ENCODE measurements around the gene PRRT3.

PRRT3 gene

DNA sequence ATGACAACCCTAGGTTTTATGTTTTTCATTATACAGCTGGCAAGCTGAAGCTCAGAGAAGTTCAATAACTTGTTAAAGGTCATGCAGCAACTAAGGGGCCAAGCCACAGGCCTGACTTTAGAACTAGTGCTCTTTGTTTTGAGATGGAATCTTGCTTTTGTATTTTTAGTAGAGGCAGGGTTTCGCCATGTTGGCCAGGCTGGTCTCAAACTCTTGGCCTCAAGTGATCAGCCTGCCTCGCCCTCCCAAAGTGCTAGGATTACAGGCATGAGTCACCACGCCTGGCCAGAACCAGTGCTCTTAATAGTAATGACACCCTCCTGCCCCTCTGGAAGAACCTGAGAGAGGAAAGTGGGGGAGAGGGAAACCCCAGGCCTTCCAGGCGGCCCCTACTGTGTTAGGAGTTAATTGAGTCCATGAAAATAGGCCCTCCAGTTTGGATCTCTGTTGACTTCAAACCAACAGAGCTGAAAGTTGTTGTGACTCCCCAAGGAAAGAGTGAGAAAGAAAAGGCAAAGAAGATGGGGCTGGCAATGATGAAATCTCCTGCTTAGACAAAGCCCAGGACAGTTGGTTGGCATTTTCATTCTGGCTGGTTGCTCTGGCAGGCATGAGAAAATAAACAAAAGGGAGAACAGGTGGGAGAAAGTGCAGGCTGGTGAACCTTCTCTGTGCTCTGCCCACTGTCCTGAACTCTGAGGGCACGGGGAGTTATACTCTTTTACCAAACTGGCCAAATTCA lies 3.6 kb upstream of the PRRT3 start:
- no peak for FAIRE-seq
- DNase-seq (ENCODE audit: insufficient read length, low spot score): no peak
- TF ChIP-seq, protein P1, sequence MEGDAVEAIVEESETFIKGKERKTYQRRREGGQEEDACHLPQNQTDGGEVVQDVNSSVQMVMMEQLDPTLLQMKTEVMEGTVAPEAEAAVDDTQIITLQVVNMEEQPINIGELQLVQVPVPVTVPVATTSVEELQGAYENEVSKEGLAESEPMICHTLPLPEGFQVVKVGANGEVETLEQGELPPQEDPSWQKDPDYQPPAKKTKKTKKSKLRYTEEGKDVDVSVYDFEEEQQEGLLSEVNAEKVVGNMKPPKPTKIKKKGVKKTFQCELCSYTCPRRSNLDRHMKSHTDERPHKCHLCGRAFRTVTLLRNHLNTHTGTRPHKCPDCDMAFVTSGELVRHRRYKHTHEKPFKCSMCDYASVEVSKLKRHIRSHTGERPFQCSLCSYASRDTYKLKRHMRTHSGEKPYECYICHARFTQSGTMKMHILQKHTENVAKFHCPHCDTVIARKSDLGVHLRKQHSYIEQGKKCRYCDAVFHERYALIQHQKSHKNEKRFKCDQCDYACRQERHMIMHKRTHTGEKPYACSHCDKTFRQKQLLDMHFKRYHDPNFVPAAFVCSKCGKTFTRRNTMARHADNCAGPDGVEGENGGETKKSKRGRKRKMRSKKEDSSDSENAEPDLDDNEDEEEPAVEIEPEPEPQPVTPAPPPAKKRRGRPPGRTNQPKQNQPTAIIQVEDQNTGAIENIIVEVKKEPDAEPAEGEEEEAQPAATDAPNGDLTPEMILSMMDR (IDR thresholded peaks at IDR 0.05; ENCODE audit: insufficient read depth, missing control alignments): no peak

DNA sequence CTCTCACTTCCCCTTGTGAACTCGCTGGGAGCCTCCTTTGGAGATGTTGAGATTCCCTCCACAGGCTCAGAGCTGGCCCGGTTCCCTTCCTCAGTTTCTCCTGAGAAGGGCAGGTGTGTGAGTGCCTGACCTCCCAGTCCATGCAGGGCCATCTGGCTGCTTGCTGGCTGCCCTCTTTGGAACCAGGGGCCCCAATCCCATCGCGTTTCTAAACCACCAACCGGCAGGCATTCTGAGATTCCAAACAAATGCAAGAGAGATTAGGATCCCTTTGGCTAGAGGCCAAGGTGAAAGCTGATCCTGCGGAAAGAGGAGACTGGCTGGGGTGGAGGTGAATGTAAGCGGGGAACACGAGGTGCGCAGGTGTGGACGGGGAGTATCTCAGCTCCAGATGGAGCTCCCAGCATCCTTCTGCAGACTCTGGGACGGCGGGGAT lies 2.9 kb upstream of the PRRT3 start:
- no peak for DNase-seq (ENCODE audit: insufficient read length, low spot score)

GRCh38 chr3:9951598-9951961 lies 628 bp downstream of the PRRT3 start:
- DNase-seq (ENCODE audit: insufficient read length, low spot score) (no peak), FAIRE-seq (no peak)
- TF ChIP-seq, protein P1 (IDR thresholded peaks at IDR 0.05; ENCODE audit: insufficient read depth, missing control alignments): no peak

More for the DNA sequence above, 2.9 kb upstream of the PRRT3 start:
- TF ChIP-seq, protein P1 (IDR thresholded peaks at IDR 0.05; ENCODE audit: insufficient read depth, missing control alignments): no peak
- no peak for FAIRE-seq

- TF ChIP-seq, protein P1 (IDR thresholded peaks at IDR 0.05; ENCODE audit: insufficient read depth, missing control alignments): no peak
- FAIRE-seq (no peak), DNase-seq (ENCODE audit: insufficient read length, low spot score) (no peak)
Measured at GRCh38 chr3:9951126-9951525, 1.1 kb downstream of the PRRT3 start.

- TF ChIP-seq, protein P1 (IDR thresholded peaks at IDR 0.05; ENCODE audit: insufficient read depth, missing control alignments): no peak
- no peak for FAIRE-seq
Measured at GRCh38 chr3:9949626-9950025, 2.6 kb downstream of the PRRT3 start.

GRCh38 chr3:9949115-9949514 lies 3.1 kb downstream of the PRRT3 start:
- TF ChIP-seq, protein P1 (IDR thresholded peaks at IDR 0.05; ENCODE audit: insufficient read depth, missing control alignments): no peak
- DNase-seq (ENCODE audit: insufficient read length, low spot score) (no peak), FAIRE-seq (no peak)

More at GRCh38 chr3:9949626-9950025, 2.6 kb downstream of the PRRT3 start:
- DNase-seq (ENCODE audit: insufficient read length, low spot score): no peak

DNA sequence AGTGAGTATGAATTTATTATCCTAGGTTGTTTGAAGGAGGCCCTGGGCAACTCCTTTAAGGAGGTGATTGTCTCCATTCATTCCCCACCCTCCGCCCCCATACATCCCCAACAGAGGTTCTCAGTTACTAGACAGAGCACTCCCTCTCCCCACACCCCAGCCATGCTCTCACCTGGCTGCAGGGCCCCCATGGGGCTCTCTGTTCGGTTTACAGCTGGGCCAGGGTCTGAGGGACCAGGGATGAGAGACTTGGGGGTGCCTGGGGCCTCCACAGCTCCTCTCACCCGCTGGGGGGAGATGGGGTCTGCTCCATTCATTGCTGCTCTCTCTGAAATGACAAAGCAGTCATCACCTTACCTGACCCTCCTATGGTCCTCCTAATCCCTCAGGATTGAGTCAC lies 3.6 kb downstream of the PRRT3 start:
- TF ChIP-seq, protein P1 (IDR thresholded peaks at IDR 0.05; ENCODE audit: insufficient read depth, missing control alignments): no peak
- no peak for DNase-seq (ENCODE audit: insufficient read length, low spot score)
- no peak for FAIRE-seq
